Natural killer cell (primary cell): Measurements from ENCODE around the gene TMEM222. TPM values are rescaled to one million over a fixed set of nuclear protein-coding genes. Genes with fewer than 3 reads are reported as not detected.

Source experiments
- ATAC-seq, 3 donors: fragments of 150-1000 bp in 2 of 3; fragments of 200-7000 bp in 1 of 3; cut with Tn5 transposase; 1 replicate in 1 of 3; 2 replicates in 2 of 3; pipeline ENCODE4 v1.10.0; 2021; ENCODE audit warnings: mild to moderate bottlenecking in 2 of 3, moderate library complexity in 2 of 3
- DNase-seq, 2 donors: peaks; one replicate each; pipeline versions ENCODE4 v3.0.0 to v3.0.0-alpha.2; 2013 to 2021; ENCODE audit warnings: mixed read lengths in 1 of 2
- H3K27ac ChIP-seq: one replicate; pipeline ENCODE4 v1.5.1; 2013; ENCODE audit warnings: mild to moderate bottlenecking, low read length
- H3K27me3 ChIP-seq: one replicate; pipeline ENCODE4 v1.6.1; 2013; ENCODE audit warnings: low read length; ENCODE audit not compliant: control insufficient read depth, insufficient read depth
- H3K36me3 ChIP-seq: one replicate; pipeline ENCODE4 v1.6.1; 2013; ENCODE audit warnings: low read length; ENCODE audit not compliant: control insufficient read depth, insufficient read depth
- H3K4me1 ChIP-seq: one replicate; pipeline ENCODE4 v1.6.1; 2013; ENCODE audit warnings: low read length; ENCODE audit not compliant: control insufficient read depth, insufficient read depth
- H3K4me3 ChIP-seq: one replicate; pipeline ENCODE4 v1.5.1; 2013; ENCODE audit warnings: low read length
- H3K9me3 ChIP-seq: one replicate; pipeline ENCODE4 v1.6.1; 2013; ENCODE audit warnings: low read length; ENCODE audit not compliant: control insufficient read depth, insufficient read depth
- H3K27ac Mint-ChIP-seq, 2 donors: one replicate each; pipeline ENCODE4 v1.8.0; 2022; ENCODE audit warnings: mild to moderate bottlenecking in 2 of 2, mixed read lengths in 2 of 2, moderate library complexity in 1 of 2
- H3K27me3 Mint-ChIP-seq, 2 donors: one replicate each; pipeline ENCODE4 v1.8.0; 2022; ENCODE audit warnings: low read depth in 2 of 2, mixed read lengths in 2 of 2
- H3K36me3 Mint-ChIP-seq: one replicate; pipeline ENCODE4 v1.8.0; 2022; ENCODE audit warnings: mixed read lengths
- H3K4me1 Mint-ChIP-seq, 2 donors: one replicate each; pipeline ENCODE4 v1.8.0; 2022; ENCODE audit warnings: mixed read lengths in 2 of 2
- H3K4me3 Mint-ChIP-seq: one replicate; pipeline ENCODE4 v1.8.0; 2022; ENCODE audit warnings: mild to moderate bottlenecking, moderate library complexity, mixed read lengths
- H3K9me3 Mint-ChIP-seq, 2 donors: one replicate each; pipeline ENCODE4 v1.8.0; 2022; ENCODE audit warnings: mixed read lengths in 2 of 2
- WGBS: methylation state at CpG from one replicate; pipeline ENCODE4 v1.1.7; 2013; ENCODE audit warnings: missing lambda C conversion rate; ENCODE audit not compliant: insufficient coverage; 5-methylcytosine and 5-hydroxymethylcytosine counted together
- intact Hi-C: fragments of 100-400 bp; cut with micrococcal nuclease; formaldehyde crosslinking; loops from one replicate; pipeline ENCODE4 v1.14.2; 2022
- total RNA-seq, 4 donors: library from RNA; stranded (reverse); fragments of 120-200 nt in 1 of 4; gene quantifications; one replicate each; pipeline versions ENCODE4 v1.2.3 to v1.2.4, GENCODE V29; 2013 to 2022
- TF ChIP-seq, protein P1 (sequence below): fragments of 200-600 bp; IDR thresholded peaks from one replicate; pipeline ENCODE4 v1.8.0; 2022; ENCODE audit warnings: antibody characterized with exemption

The TMEM222 gene
- total RNA-seq, 3 donors from 2014 or later (not counting 1 experiment from before 2014, with no cell fraction given), result 34.9 to 41.2 (median 37.3) TPM

- Histone ChIP-seq H3K36me3 (peaks cover 70% of the 10 kb centered on the region), H3K4me1 (peaks cover 18% of the 10 kb centered on the region), H3K4me3 (no peak overlapping the region), H3K27me3 (no peaks in the 10 kb centered on the region), H3K27ac (no peak overlapping the region), H3K9me3 (no peaks in the 10 kb centered on the region)
- TF ChIP-seq, protein P1, sequence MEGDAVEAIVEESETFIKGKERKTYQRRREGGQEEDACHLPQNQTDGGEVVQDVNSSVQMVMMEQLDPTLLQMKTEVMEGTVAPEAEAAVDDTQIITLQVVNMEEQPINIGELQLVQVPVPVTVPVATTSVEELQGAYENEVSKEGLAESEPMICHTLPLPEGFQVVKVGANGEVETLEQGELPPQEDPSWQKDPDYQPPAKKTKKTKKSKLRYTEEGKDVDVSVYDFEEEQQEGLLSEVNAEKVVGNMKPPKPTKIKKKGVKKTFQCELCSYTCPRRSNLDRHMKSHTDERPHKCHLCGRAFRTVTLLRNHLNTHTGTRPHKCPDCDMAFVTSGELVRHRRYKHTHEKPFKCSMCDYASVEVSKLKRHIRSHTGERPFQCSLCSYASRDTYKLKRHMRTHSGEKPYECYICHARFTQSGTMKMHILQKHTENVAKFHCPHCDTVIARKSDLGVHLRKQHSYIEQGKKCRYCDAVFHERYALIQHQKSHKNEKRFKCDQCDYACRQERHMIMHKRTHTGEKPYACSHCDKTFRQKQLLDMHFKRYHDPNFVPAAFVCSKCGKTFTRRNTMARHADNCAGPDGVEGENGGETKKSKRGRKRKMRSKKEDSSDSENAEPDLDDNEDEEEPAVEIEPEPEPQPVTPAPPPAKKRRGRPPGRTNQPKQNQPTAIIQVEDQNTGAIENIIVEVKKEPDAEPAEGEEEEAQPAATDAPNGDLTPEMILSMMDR, result no peak
- Mint-ChIP-seq H3K27ac (no peak overlapping the region), H3K27me3 (no peaks in the 10 kb centered on the region), H3K4me3 (no peak overlapping the region), H3K4me1 (peaks cover 6 to 7% of the 10 kb centered on the region in 2 donors), H3K9me3 (no peaks in the 10 kb centered on the region), H3K36me3 (no peaks in the 10 kb centered on the region)
- DNase-seq (no peak), ATAC-seq (no peak)
- 96% methylated on average over 2 of the region's 2 CpGs for WGBS
- intact Hi-C loops, result no loop called here
Measured at GRCh38 chr1:27302612-27303011, 19.4 kb upstream of the TMEM222 start.

GRCh38 chr1:27303509-27303908 lies 18.5 kb upstream of the TMEM222 start:
- DNase-seq, result no peak
- no peak overlapping the region for H3K4me3 Mint-ChIP-seq
- no peaks in the 10 kb centered on the region for H3K27me3 Mint-ChIP-seq
- H3K27ac Mint-ChIP-seq, result no peak overlapping the region
- 97% methylated on average over 15 of the region's 15 CpGs for WGBS
- H3K4me1 Mint-ChIP-seq, result peaks cover 6 to 7% of the 10 kb centered on the region in 2 donors
- intact Hi-C loops, result no loop called here
- H3K4me1 ChIP-seq, result peaks cover 18% of the 10 kb centered on the region
- no peak overlapping the region for H3K4me3 ChIP-seq
- ATAC-seq, result no peak
- no peaks in the 10 kb centered on the region for H3K36me3 Mint-ChIP-seq
- H3K36me3 ChIP-seq, result peaks cover 61% of the 10 kb centered on the region
- no peaks in the 10 kb centered on the region for H3K9me3 ChIP-seq
- no peak overlapping the region for H3K27ac ChIP-seq
- no peaks in the 10 kb centered on the region for H3K27me3 ChIP-seq
- TF ChIP-seq, protein P1, result no peak
- H3K9me3 Mint-ChIP-seq, result no peaks in the 10 kb centered on the region

- no peak overlapping the region for H3K4me3 Mint-ChIP-seq
- H3K9me3 ChIP-seq, result no peaks in the 10 kb centered on the region
- H3K4me1 ChIP-seq, result peaks cover under 1% of the 10 kb centered on the region
- H3K27me3 ChIP-seq, result no peaks in the 10 kb centered on the region
- DNase-seq (no peak), ATAC-seq (no peak)
- peaks cover 39% of the 10 kb centered on the region for H3K36me3 ChIP-seq
- peaks cover 2 to 3% of the 10 kb centered on the region in 2 donors for H3K4me1 Mint-ChIP-seq
- intact Hi-C loops, result no loop called here
- TF ChIP-seq, protein P1, result no peak
- H3K36me3 Mint-ChIP-seq, result no peaks in the 10 kb centered on the region
- WGBS, result 98% methylated on average over 11 of the region's 11 CpGs
- H3K27me3 Mint-ChIP-seq, result no peaks in the 10 kb centered on the region
- H3K27ac Mint-ChIP-seq, result no peak overlapping the region
- no peak overlapping the region for H3K27ac ChIP-seq
- no peaks in the 10 kb centered on the region for H3K9me3 Mint-ChIP-seq
- no peak overlapping the region for H3K4me3 ChIP-seq
Measured at GRCh38 chr1:27306071-27306470, 15.9 kb upstream of the TMEM222 start.
